ENCODE measurements around the gene CDK18. TPM values are rescaled to one million over a fixed set of nuclear protein-coding genes. Genes with fewer than 3 reads are reported as not detected.

Gene CDK18
- polyA plus RNA-seq (2013, experiment 1 of 2) = 7.4 TPM
- polyA plus RNA-seq (2013, experiment 2 of 2) = 7.5 TPM

DNA sequence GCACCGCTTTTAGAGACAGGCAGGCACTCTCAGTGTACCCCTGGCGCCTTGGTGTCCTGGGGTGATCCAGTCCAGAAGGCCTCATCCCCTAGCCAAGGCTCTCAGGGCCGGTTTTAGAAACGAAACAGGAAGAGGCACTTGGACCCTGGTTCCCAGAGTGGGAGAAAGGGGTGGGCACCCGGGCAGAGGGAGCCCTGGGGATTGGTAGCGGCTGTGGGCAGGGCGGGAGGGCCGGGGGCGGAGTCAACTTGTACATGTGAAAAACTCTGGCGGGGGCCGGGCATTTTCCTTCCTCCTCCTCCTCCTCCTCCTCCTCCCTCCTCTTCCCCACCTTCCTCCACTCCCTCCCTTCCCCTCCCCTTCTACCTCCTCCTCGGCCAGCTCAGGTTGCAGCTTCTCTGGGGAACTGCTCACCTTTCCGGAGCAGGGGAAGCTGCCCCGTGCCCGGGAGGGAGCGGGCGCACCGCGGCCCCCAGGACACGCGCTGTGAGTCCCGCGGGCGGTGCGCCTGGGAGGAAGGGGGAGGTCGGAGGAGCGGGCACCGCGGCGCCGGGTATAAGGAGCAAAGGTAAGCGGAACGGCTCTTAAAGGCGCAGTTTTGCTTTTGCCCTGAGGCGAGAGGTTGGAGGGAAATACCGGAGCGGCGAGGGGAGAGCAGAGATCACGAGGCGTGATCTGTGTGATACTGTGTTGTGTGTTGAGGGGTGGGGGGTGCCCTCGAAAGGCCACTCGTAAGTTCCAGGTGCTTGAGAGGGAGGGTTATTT is at the start of gene CDK18:
Gene CDK18 (plus strand): TSS at position 359 of the 765 bp plus-strand sequence. CDS start 18,499 bp downstream, outside the sequence.
- Histone ChIP-seq H2BK12ac (ENCODE audit: low read length in 2 of 2) (peak within 1 kb of the TSS in 1 of 2 experiments; percentile 22), H2BK120ac (ENCODE audit: low read depth, low read length) (peak within 1 kb of the TSS; percentile 73), H2AK5ac (ENCODE audit: low read length, severe bottlenecking) (peak within 1 kb of the TSS; percentile 36), H2BK5ac (ENCODE audit: low read depth, low read length, poor library complexity, severe bottlenecking) (no peak within 1 kb of the TSS), H4K8ac (ENCODE audit: low read length) (peak within 1 kb of the TSS; percentile 65), H2AFZ (ENCODE audit: low read depth, low read length) (peak within 1 kb of the TSS; percentile 72), H4K91ac (ENCODE audit: low read length) (peak within 1 kb of the TSS; percentile 59), H3K4me1 (ENCODE audit: control insufficient read depth, insufficient read depth, low read depth, low read length) (peaks cover 20% of the 10 kb centered on the region), H3K9me3 (ENCODE audit: control insufficient read depth, low read length) (no peaks in the 10 kb centered on the region), H3K18ac (ENCODE audit: low read depth in 1 of 2, low read length in 2 of 2) (peak within 1 kb of the TSS; percentile 79 to 89), H3K23ac (ENCODE audit: low read length in 2 of 2) (peak within 1 kb of the TSS in 1 of 2 experiments; percentile 66), H3K36me3 (ENCODE audit: control insufficient read depth in 1 of 2, insufficient read depth in 2 of 2, low read depth in 1 of 2, low read length in 2 of 2) (no peaks in the 10 kb centered on the region), H3K27ac (ENCODE audit: low read length, poor library complexity, severe bottlenecking) (no peak within 1 kb of the TSS), H3K79me1 (replicated peaks; ENCODE audit: low read length, poor library complexity, severe bottlenecking) (peaks cover 2% of the 10 kb centered on the region), H3K14ac (ENCODE audit: low read length in 2 of 2) (peak within 1 kb of the TSS in 1 of 2 experiments; percentile 95), H2BK15ac (ENCODE audit: low read depth, poor library complexity, severe bottlenecking) (peak within 1 kb of the TSS; percentile 64), H3K4ac (ENCODE audit: low read depth in 1 of 2, low read length in 2 of 2) (peak within 1 kb of the TSS; percentile 24 to 34), H3K4me3 (ENCODE audit: insufficient read depth in 1 of 2, low read depth in 1 of 2, low read length in 2 of 2) (peak within 1 kb of the TSS; percentile 61 to 69), H3K9ac (ENCODE audit: low read length) (peak within 1 kb of the TSS; percentile 36), H3K4me2 (ENCODE audit: low read length, poor library complexity, severe bottlenecking) (peak within 1 kb of the TSS; percentile 97), H3K27me3 (ENCODE audit: control insufficient read depth in 1 of 2, insufficient read depth in 1 of 2, low read length in 2 of 2) (peaks cover 62 to 65% of the 10 kb centered on the region in 2 experiments)
- 2% methylated on average over 32 of the region's 42 CpGs for WGBS
- DNase-seq = peak; percentile 55

DNA sequence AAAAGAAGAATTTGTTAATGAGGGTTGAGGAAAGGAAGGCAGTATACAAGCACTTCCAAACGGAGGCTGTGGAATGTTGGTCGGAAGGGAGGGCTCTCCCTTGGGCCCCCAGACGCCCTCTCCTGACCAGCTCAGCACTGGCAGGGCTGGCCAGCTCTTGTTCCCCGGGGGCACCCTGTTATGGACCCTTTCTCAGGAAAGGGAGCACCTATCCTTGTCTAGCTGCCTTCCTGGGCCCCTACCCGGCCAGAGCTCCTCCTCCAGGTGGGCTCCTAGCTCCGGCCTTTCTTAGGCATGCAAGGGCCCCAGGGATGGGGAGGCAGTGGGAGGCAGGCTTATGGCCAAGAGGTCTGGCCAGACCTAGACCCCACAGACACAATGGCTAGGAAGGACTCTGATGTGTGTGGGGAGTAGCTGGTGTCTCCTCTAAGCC is 49.5 kb upstream of the CDK18 start:
- 10% methylated on average over 6 of the region's 6 CpGs for WGBS
- Histone ChIP-seq H3K27me3 (ENCODE audit: control insufficient read depth in 1 of 2, insufficient read depth in 1 of 2, low read length in 2 of 2) (peaks cover 92 to 94% of the 10 kb centered on the region in 2 experiments), H3K4me3 (ENCODE audit: insufficient read depth in 1 of 2, low read depth in 1 of 2, low read length in 2 of 2) (no peak overlapping the region), H3K23ac (ENCODE audit: low read length in 2 of 2) (no peak overlapping the region), H3K4ac (ENCODE audit: low read depth in 1 of 2, low read length in 2 of 2) (no peak overlapping the region), H3K14ac (ENCODE audit: low read length in 2 of 2) (no peak overlapping the region), H3K27ac (ENCODE audit: low read length, poor library complexity, severe bottlenecking) (no peak overlapping the region), H4K91ac (ENCODE audit: low read length) (no peak overlapping the region), H2AK5ac (ENCODE audit: low read length, severe bottlenecking) (no peak overlapping the region), H2BK5ac (ENCODE audit: low read depth, low read length, poor library complexity, severe bottlenecking) (no peak overlapping the region), H2BK120ac (ENCODE audit: low read depth, low read length) (no peak overlapping the region), H2BK15ac (ENCODE audit: low read depth, poor library complexity, severe bottlenecking) (no peak overlapping the region), H4K8ac (ENCODE audit: low read length) (no peak overlapping the region), H3K4me2 (ENCODE audit: low read length, poor library complexity, severe bottlenecking) (no peak overlapping the region), H3K79me1 (replicated peaks; ENCODE audit: low read length, poor library complexity, severe bottlenecking) (no peaks in the 10 kb centered on the region), H3K18ac (ENCODE audit: low read depth in 1 of 2, low read length in 2 of 2) (no peak overlapping the region), H3K9ac (ENCODE audit: low read length) (no peak overlapping the region), H2AFZ (ENCODE audit: low read depth, low read length) (no peak overlapping the region), H3K4me1 (ENCODE audit: control insufficient read depth, insufficient read depth, low read depth, low read length) (peaks cover 19% of the 10 kb centered on the region), H2BK12ac (ENCODE audit: low read length in 2 of 2) (no peak overlapping the region), H3K9me3 (ENCODE audit: control insufficient read depth, low read length) (no peaks in the 10 kb centered on the region), H3K36me3 (ENCODE audit: control insufficient read depth in 1 of 2, insufficient read depth in 2 of 2, low read depth in 1 of 2, low read length in 2 of 2) (no peaks in the 10 kb centered on the region)
- no peak for DNase-seq

DNA sequence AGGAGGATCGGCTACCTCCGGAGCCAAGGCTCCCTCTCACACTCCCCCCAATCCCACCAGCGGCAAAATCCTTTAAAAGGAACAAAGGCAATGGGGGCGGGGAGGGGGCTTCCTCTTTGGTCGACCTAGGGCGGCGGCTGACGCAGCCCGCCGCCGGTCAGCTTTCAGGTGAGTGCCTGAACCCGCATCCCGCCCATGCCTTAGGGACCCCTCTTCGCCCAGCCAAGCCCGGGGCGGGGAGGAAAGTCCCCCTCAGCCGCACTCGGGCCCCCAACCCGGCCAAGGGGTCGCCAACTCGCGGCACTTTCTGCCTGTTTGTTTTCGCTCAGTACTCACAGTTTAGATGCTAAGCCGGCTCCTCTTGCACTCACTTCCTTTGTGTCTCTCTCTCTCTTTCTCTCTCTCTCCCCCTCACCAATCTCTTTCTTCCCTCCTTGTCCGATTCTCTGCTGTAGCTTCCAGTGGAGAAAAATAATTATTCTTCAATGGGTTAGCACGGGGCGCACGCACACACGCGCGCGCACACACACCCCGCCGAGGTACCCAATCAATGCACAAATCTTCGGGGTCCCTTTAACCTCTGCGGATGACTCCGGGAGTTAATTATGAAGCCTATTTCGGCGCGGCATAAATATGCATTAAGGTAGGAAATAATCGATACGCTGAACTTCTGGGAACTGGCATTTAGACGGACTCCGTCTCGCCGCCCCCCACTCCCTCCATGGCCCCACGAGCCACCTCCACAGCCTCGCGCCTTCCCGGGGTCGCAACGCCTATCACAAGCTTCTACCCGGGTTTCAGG is 48.7 kb upstream of the CDK18 start, which contains the start of gene BLACAT1:
Gene BLACAT1 (minus strand): TSS at position 465 of the 802 bp plus-strand sequence.
- Histone ChIP-seq H3K36me3 (ENCODE audit: control insufficient read depth in 1 of 2, insufficient read depth in 2 of 2, low read depth in 1 of 2, low read length in 2 of 2) (no peaks in the 10 kb centered on the region), H2AFZ (ENCODE audit: low read depth, low read length) (no peak within 1 kb of the TSS), H3K4ac (ENCODE audit: low read depth in 1 of 2, low read length in 2 of 2) (no peak within 1 kb of the TSS), H3K14ac (ENCODE audit: low read length in 2 of 2) (no peak within 1 kb of the TSS), H3K9me3 (ENCODE audit: control insufficient read depth, low read length) (no peaks in the 10 kb centered on the region), H2AK5ac (ENCODE audit: low read length, severe bottlenecking) (no peak within 1 kb of the TSS), H3K4me3 (ENCODE audit: insufficient read depth in 1 of 2, low read depth in 1 of 2, low read length in 2 of 2) (no peak within 1 kb of the TSS), H4K8ac (ENCODE audit: low read length) (no peak within 1 kb of the TSS), H2BK5ac (ENCODE audit: low read depth, low read length, poor library complexity, severe bottlenecking) (no peak within 1 kb of the TSS), H3K79me1 (replicated peaks; ENCODE audit: low read length, poor library complexity, severe bottlenecking) (no peaks in the 10 kb centered on the region), H4K91ac (ENCODE audit: low read length) (no peak within 1 kb of the TSS), H3K4me2 (ENCODE audit: low read length, poor library complexity, severe bottlenecking) (peak within 1 kb of the TSS; percentile 44), H3K23ac (ENCODE audit: low read length in 2 of 2) (peak within 1 kb of the TSS in 1 of 2 experiments; percentile 85), H3K27ac (ENCODE audit: low read length, poor library complexity, severe bottlenecking) (no peak within 1 kb of the TSS), H3K18ac (ENCODE audit: low read depth in 1 of 2, low read length in 2 of 2) (no peak within 1 kb of the TSS), H2BK15ac (ENCODE audit: low read depth, poor library complexity, severe bottlenecking) (no peak within 1 kb of the TSS), H3K4me1 (ENCODE audit: control insufficient read depth, insufficient read depth, low read depth, low read length) (peaks cover 14% of the 10 kb centered on the region), H3K27me3 (ENCODE audit: control insufficient read depth in 1 of 2, insufficient read depth in 1 of 2, low read length in 2 of 2) (peaks cover 93 to 94% of the 10 kb centered on the region in 2 experiments), H2BK12ac (ENCODE audit: low read length in 2 of 2) (no peak within 1 kb of the TSS), H3K9ac (ENCODE audit: low read length) (no peak within 1 kb of the TSS), H2BK120ac (ENCODE audit: low read depth, low read length) (no peak within 1 kb of the TSS)
- WGBS = under 1% methylated on average over 53 of the region's 53 CpGs
- DNase-seq = no peak
